Left ventricle myocardium superior (tissue), 1 donor: ENCODE results near the gene TCEANC2. TPM values are rescaled to one million over a fixed set of nuclear protein-coding genes. Genes with fewer than 3 reads are reported as not detected.
A peak's percentile ranks its signal among the peaks of the same experiment; 100 is the strongest.

ENCODE experiments used
- ATAC-seq: fragments of 200-7000 bp; cut with Tn5 transposase; one replicate; pipeline ENCODE4 v1.9.1; 2020; ENCODE audit warnings: mild to moderate bottlenecking, moderate library complexity
- DNase-seq: peaks from one replicate; pipeline ENCODE4 v3.0.0-alpha.2; 2020
- intact Hi-C: fragments of 100-400 bp; cut with micrococcal nuclease; formaldehyde crosslinking; loops from one replicate; pipeline ENCODE4 v1.11.0; 2022
- total RNA-seq: library from RNA; stranded (reverse); fragmentation: NEBNext Ultra II Directional; extraction: Animal tissue kit (Norgen Biotek cat#: 25700); gene quantifications from one replicate; pipeline ENCODE4 v1.2.1, GENCODE V29; 2021
- donor health status: DM: no; HTN: yes; CAD: no; lungs with severe emphysema.

Gene TCEANC2
- total RNA-seq, 1 donor from 2014 or later, result 4.7 TPM

DNA sequence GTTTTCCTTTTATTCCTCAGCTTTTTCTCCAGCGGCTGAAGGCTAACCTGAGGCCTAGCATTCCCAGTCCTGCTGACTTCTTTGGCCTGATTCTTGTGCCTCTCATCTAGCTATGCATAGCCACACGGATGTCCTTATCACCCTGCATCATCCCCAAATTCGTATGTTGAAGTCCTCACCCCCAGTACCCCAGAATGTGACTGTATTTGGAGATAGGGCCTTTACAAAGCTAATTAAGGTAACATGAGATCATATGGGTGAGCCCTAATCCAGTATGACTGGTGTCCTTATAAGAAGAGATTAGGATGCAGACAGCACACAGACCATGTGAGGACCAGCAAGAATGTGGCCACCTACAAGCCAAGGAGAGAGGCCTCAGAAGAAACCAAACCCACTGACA, 54.7 kb downstream of the TCEANC2 start:
- ATAC-seq (no peak), DNase-seq (no peak)
- intact Hi-C loops, result no loop called here

DNA sequence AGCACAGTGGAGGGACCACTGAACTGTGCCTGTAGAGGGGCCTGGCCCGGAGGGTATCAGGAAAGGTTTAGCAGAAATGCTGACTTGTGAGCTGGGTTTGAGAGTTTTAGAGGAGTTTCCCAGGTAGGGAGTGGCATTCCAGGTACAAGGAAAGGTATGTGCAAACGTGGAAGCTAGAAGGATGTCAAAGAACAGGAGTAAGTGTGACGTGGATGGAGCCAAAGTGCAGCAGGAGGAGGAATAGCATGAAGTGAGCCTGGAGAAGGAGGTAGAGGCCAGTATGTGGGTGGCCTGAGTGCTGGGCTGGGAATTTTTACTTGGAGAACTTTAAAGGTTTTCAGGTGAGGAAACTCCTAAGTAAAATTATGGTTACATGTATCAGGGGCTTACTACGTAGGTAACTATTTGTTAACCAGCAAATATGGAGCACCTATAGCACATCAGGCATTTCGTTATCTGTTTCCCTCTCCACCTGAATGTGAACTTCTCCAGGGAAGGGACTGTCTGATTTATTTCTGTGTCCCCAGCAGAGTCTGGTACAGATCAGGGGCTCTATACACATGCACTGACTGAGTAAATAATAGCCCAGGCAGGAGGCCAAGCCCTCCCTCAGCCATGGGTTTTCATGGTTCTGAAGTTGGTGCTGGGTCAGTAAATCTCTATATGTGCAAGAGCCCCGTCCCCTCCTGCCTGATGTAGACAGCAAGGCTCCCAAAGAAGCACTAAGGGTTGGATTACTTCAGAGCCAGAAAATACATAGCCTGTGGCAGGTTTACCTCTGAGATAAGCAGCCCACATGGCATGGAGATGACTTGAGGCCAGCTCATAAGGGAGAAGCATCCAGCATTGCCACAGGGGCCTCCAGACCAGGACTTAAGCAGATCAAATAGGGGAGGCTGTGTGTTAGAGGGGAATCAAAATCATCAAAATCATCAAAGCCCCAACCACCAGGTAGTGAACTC, 56.0 kb downstream of the TCEANC2 start:
- no peak for ATAC-seq
- DNase-seq, result no peak
- intact Hi-C loops, result no loop called here

DNA sequence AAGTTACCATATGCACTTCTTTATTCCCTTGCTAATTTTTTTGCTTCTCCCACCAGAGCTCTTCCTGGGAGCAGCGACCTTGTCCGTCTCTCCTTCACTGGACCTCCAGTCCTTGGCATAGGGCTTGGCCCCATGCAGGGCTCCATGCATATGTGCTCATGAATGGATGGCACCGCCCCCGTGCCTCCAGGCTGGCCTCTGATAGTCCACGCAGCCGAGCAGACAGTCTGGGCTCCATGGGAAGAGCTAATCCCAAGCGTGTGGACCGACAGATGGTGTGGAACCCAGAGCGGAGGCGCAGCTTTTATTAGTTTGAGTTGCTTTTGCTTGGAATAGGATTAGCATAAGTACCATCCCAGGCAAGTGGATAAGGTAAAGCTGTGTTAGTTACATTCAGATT, 57.6 kb downstream of the TCEANC2 start:
- intact Hi-C loops, result no loop called here
- no peak for ATAC-seq
- no peak for DNase-seq

GRCh38 chr1:54111624-54112023, 58.2 kb downstream of the TCEANC2 start:
- intact Hi-C loops, result no loop called here
- DNase-seq, result no peak
- ATAC-seq, result no peak

DNA sequence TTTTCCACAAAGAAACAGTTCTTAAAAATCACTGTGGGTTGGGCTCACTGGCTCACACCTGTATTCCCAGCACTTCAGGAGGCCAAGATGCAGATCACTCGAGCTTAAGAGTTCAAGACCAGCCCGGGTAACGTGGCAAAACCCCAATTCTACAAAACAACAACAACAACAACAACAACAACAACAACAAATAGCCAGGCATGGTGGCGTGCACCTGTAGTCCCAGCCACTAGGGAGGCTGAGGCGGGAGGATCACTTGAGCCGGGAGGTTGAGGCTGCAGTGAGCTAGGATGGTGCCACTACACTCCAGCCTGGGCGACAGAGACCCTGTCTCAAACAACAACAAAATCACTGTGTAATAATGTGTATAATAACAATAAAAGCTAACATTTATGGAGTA, 58.6 kb downstream of the TCEANC2 start:
- no peak for DNase-seq
- intact Hi-C loops, result no loop called here
- no peak for ATAC-seq

- ATAC-seq (no peak), DNase-seq (no peak)
- intact Hi-C loops, result no loop called here
Measured at GRCh38 chr1:54112705-54113368, 59.4 kb downstream of the TCEANC2 start.

DNA sequence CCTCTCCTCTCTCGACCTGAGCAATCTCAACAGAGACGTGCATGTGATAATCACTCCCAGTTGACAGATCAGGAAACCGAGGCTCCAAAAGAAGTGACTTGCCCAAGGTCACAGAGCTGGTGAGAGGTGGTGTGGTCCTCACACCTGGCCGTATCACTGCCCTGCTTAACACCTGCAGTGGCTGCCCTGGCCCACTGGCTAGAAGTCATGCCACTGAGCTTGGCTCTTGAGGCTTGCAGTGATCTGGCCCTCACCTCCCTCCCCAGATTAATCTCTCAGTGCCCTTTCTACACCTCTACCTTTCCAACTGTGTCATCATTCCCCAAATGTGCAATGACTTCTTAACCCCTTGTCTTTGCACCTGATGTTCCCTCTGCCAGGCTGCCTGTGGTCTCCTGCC, 60.6 kb downstream of the TCEANC2 start:
- intact Hi-C loops, result no loop called here
- ATAC-seq (no peak), DNase-seq (no peak)

- intact Hi-C loops, result no loop called here
- ATAC-seq (no peak), DNase-seq (no peak)
Measured at GRCh38 chr1:54114955-54115354, 61.5 kb downstream of the TCEANC2 start.

GRCh38 chr1:54115520-54115919, 62.1 kb downstream of the TCEANC2 start:
- ATAC-seq (no peak), DNase-seq (no peak)
- intact Hi-C loops, result no loop called here

DNA sequence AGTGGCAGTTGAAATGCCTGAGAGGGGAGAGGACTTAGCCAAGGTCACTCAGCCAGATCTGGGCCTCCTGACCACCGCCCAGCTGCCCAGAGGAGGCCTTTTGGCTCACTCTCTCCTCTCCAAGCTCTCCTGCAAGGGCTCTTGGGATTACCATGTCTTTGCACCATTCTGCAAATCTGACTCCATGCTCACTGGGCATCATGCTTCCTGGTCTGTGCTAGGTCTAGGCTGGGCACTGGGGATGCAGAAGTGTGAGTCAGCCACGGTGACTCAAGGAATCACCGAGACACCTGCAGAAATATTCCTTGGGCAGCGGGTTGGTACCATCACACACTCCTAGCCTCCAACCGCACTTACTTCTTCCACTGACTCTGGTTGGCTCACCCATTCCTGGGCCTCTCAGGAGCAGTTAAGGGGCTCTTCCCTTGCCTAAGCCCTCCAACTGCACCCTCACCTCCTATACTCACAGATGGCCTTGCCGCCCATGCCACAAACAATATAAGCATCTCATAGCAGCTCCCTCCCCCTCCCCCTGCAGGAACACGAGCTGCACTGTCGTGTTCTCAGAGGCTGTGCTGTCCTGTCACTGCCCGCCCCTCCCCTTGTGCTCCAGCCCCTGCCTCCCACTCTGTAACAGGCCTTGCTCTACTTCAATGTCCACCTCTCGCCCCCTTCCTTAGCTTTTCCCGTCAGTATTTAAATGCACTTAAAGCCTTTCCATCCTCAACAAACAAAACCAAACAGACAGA, 64.6 kb downstream of the TCEANC2 start:
- intact Hi-C loops, result no loop called here
- ATAC-seq (no peak), DNase-seq (no peak)

- intact Hi-C loops, result no loop called here
- DNase-seq (no peak), ATAC-seq (no peak)
Measured at GRCh38 chr1:54118704-54119103, 65.3 kb downstream of the TCEANC2 start.

- DNase-seq, result no peak
- ATAC-seq, result no peak
- intact Hi-C loops, result loop anchor here (10.0 kb wide), 1 partner anchor 285 kb away; the partner anchor contains the start of gene SSBP3
Measured at GRCh38 chr1:54120018-54120697, 66.8 kb downstream of the TCEANC2 start.

DNA sequence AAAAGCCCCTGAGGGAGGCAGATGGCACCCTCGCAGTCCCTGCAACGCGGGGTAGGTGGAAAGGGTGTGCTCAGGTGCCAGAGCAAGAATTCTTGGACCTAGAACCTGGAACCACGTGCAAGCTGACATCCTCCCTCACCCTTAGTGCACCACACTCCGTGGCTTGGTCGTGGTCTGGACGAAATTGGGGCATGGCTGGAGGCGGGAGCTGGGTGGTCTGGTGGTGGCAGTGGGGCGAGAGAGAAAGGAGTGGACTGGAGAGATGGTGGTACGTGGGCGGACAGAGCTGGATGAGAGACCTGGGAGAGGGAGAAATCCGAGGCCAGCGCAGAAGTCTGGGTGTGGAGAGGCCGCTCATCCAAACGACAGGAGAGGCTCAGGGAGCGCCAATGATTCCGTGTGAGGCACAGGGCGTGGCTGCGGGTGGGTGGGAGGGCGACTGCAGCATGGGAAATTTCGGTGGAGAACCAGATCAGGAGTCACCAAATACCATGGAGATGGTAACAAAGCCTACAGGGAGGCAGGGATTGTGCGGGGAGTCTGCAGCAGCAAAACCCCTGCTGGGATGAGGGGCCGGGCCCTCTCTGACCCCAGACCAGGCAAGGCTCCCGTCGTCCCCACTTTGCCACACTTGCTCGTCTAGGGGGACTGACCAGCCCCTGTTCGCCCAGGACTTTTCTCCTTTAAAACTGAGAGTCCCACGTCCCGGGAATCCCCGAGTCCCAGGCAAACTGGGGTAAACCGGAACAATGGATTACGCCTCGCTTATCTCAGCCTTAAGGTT, 67.5 kb downstream of the TCEANC2 start:
- DNase-seq (no peak), ATAC-seq (no peak)
- intact Hi-C loops, result loop anchor here (10.0 kb wide), 1 partner anchor 284 kb away; the partner anchor contains the start of gene SSBP3

- ATAC-seq (peak; percentile 93), DNase-seq (peak; percentile 86)
- intact Hi-C loops, result loop anchor here (10.0 kb wide), 1 partner anchor 283 kb away; the partner anchor contains the start of gene SSBP3
Measured at GRCh38 chr1:54121482-54122134, 68.2 kb downstream of the TCEANC2 start.

DNA sequence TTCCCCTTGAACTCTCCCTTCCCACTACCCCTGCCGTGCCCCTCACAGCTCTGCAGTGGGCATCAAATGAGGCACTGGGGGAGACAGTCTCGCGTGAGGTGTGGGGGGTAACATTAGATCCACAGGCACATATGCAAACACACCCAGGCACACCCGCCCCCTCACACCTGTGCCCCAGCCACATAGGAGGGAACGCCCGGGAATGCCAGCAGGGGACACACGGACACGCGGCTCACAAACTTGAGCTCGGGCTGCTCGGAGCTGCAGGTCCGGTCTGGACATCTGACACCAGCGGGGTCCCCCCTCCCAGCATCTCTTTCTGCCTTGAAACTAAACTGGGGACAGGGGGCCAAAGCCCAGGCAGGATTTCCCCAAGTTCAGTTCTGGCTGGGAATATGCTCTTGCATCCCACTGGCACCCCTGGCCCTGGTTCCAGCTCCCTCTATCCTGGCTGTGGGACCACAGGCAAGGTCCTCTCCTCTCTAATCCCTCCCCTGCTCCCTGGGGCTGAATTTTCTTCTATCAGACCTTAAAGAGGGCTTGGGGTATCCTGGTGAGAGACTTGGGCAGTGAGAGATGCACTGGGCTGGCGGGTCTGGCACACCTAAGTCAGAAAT, 68.8 kb downstream of the TCEANC2 start:
- DNase-seq (no peak), ATAC-seq (peak; percentile 4)
- intact Hi-C loops, result loop anchor here (10.0 kb wide), 1 partner anchor 283 kb away; the partner anchor contains the start of gene SSBP3

- no peak for ATAC-seq
- no peak for DNase-seq
- intact Hi-C loops, result loop anchor here (10.0 kb wide), 1 partner anchor 282 kb away; the partner anchor contains the start of gene SSBP3
Measured at GRCh38 chr1:54122992-54123391, 69.6 kb downstream of the TCEANC2 start.

DNA sequence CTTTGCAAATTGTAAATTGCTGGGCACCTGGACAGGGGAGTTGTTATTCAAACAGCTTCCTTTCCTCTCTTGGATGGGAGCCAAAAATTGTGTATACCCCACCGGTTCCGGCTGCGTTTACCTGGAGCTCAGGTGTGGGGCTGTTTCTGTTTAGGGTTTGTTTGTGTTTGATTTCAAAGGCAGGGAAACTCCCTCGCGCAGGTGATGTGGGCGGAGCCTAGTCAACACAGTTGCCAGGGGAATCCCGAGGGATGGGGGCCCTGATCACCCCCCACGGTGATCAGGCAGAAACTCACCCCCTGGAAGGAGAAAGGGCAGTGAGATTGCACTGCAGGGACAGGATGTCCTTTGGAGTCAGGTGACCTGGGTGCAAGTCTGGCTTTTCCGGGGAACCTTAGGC, 71.1 kb downstream of the TCEANC2 start:
- ATAC-seq (no peak), DNase-seq (no peak)
- intact Hi-C loops, result loop anchor here (10.0 kb wide), 1 partner anchor 280 kb away; the partner anchor contains the start of gene SSBP3
